Stimulated activated CD8-positive, alpha-beta memory T cell treated with anti-CD3 and anti-CD28 coated beads, Interleukin-2, amount 100 ng/mL, for 48 hours (primary cell): Measurements from ENCODE around the gene IL31RA.
A peak's percentile ranks its signal among the peaks of the same experiment; 100 is the strongest.
"Not testable (repeated sequence)": the region's sequence is repeated elsewhere in the genome, so short reads cannot be mapped to it uniquely, and the experiment has no call there.

Source experiments
- DNase-seq, 2 donors: peaks; one replicate each; pipeline ENCODE4 v3.0.0-alpha.2; 2020; ENCODE audit warnings: low read depth in 2 of 2

Gene IL31RA

GRCh38 chr5:55925712-55926111 is 74.6 kb downstream of the IL31RA start:
- DNase-seq, result no peak

DNA sequence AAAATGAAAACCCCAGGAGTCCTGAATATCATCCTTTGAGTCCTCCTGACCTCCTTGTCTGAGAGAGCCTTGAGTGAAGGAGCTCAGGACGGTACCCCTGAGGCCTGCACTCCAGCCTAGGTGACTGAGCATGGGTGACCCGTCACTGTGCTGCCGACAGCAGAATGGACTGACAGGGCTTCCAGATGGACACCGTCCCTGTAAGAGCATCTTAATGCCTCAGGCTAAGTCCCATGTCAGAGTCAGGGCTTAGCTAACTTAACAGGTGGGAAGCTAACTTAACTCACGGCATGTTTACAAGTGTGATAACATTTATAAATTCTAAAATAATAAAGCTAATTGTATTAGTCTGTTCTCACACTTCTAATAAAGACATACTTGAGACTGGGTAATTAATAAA is 75.3 kb downstream of the IL31RA start:
- no peak for DNase-seq

DNA sequence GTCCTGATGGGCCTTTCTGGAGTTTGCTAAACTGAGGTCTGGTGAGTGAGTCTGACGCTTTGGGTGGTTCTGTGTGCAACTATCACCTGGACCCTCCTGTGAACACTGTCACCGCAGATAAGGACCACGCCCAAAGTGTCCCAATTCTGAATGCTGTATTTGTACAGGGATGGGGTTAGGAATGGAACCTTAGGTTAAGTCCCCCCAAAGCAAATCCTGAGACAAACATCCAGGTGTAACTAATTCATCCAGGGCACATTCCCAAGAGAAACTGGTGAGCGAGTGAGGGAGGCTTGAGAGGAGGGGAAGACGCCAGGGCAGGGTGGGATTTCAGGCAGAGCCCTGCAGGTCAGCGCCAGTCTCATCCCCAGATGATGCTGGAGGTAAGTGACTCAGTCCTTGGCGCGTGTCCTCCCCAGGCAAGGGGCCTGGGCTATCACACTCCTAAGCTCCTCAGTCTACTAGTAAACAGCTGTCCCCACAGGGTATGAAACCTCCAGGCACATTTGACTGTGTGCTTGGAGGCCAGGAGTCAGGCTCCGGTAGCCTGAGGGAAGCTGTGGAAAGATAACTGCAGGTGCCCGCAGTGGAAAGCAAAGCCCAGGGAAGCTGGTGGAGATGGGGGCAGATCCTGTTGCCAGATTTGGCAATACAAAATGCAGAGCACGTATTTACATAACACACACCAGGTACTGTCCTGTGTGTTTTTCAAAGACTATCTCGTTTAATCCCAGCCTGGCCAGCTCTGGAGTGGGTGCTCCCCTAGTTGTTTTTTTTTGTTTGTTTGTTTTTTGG is 76.9 kb downstream of the IL31RA start:
- no peak for DNase-seq

DNA sequence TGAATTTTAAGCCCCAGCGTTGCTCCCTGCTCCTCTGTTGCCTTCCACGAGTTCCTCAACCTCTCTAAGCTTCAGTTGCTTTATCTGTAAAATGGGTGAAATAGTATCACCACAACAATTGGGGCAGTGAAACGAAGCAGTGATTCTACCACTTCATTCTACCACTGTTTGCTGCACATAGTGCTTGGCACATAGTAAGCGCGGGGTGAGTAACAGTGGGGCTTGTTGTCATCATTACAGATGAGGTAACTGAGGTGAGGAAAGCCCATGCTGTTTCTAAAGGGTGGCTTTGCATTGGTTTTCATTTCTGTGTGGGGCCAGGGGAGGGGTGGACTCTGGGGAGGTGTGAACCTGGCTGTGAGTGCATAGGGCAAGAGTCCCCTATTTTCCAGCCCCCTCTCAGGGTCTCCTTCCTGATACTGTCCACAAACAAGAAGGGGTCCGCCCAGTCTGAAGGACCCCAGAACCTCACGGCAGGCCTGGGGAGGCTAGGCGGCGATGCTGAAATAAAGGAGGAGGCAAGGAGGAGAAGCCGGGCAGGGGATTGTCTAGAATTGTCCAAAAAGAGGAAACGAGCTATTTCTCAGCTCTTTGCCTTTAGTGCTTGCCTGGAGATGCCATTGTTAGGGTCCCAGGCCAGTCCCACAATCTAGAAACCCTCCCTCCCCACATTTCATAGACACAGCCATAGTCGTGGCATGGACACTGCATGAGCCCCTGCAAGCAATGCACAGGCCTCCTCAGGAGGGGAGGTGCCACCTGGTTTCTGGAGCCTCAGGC is 78.1 kb downstream of the IL31RA start:
- no peak for DNase-seq

DNA sequence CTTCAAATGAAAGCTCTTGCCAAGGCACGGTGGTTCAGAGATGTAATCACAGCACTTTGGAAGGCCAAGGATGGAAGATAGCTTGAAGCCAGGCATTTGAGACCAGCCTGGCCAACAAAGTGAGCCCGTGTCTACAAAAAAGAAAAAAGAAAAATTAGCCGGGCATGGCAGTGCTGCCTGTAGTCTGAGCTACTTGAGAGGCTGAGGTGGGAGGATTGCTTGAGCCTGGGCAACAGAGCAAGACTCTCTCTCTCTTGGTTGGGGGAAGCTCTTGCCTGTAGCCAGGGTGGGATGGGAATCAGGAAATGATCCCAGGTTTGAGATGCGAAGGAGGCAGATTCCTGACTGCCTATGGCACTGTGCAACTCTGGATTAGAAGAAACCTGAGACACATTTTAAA is 81.5 kb downstream of the IL31RA start:
- no peak for DNase-seq

DNA sequence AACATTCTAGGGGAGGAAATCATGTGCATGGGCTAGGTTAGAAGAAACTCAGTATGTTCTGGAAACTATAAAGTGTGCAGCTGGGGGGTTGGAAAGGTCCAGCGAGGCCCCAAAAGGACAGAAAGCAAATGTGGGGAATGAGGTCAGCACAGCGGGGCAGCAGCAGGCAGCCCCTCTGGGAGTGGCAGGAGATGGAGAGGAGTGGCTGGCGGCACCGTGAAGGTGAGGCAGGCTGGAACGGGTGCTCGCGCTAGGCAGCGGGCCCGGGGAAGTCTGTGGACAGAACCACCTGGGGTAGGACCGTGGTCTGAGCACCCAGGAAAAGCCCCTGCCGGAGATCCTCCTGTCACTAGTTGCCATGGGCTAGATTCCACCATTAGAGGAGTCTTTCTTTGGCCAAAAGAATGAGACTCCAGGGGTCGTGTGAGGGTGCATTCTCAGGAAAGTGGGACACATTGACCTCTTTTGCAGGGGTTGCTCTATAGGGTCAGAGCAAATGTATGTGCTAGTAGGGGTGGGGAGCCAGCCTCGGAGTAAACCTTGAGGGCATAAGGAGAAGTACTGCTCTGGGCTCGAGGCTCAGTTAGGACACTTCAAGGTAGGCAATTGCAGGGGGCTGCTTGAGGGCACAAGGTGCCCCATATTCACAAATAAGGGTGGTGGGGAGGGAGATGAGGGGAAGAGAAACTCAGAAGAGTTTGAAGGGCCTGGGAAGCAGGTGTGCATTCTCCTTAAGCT is 82.4 kb downstream of the IL31RA start:
- DNase-seq, result no peak

DNA sequence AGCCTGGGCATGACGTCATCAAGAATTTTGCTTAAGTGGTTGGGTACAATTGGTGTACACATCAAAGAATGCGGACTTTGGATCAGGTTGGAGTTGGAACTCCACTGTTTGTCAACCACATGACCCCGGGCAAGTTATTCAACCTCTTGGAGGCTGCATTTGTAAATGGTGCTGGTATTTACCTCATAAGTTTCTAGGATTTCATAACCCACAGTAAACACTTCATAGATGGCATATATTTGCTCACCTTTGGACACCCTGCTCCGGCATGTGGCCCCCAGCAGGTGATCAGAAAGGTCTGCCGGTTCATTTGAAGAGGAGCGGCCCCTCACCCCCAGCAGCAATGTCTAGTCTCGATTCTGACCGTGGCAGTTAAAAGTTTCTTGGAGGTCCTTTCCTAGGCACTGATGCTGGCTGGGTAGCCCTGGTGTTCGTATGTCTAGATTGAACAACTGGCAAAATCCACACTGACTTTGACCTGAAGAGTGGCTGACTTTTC is 83.0 kb downstream of the IL31RA start:
- no peak for DNase-seq

- no peak for DNase-seq
Measured at GRCh38 chr5:55934720-55935119, 83.6 kb downstream of the IL31RA start.

DNA sequence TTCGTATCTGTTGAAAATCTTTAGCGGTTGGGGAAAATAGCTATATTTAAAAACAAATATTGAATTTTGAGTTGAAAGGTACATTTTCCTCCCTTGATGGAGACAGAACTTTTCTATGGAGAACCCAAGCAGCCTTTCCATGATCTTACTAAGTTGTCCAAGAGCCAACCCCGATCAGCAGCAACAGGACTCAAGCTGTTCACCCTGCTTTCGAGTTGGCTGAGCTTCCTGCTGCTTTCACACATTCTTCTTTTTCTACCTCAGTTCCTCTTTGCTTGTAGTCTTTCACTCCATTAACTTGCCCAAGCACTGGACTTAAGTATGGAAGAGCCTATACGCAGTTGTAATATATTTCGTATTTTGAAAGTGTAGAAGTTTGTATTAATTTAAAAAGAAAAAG is 84.2 kb downstream of the IL31RA start:
- no peak for DNase-seq

DNA sequence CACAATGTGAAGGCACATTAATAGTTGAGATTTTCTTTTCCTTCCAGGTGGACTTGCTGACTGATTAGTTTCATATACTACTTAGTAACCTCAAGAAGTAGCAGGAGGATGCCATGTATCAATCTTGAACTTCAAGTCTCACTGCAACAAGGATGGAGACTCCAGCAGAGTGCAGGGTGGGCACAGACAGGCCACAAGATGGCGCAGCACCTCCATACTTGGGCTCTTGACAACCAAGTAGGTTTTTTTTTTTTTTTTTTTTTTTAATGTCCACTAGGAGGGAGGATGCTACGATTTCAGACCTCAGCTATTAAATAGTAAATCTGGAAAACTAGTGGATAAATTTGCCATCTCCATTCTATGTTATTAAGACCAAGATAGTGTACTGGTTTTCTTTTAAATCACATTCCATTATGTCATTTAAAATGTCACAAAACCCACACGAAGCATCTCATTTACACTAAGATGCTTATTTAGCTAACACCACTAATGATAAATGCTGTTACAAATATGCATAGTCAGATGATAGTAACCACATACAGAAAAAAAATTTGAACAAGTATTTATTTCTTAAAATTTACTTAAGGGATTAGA is 85.0 kb downstream of the IL31RA start:
- peak; percentile 55 to 73 for DNase-seq

- DNase-seq, result not testable (repeated sequence)
Measured at GRCh38 chr5:55937598-55937997, 86.4 kb downstream of the IL31RA start.

DNA sequence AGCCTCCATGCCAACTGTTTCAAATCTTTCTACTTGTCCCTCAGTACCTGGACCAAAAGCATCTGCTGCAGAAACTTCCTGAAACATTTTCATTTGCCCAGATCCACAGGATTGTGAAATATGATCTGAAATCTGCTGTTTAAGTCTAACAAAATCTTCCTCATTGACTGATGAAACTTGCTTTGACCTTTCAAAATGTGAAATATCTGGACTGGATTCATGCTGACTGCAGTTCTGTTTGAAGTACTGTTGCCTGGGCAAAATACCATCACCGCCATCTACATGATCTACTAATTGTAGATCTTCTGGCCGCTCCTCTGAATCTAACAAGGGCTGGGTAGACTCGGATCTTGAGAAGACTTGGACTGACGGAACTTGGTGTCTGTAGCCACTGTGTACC is 90.0 kb downstream of the IL31RA start:
- not testable (repeated sequence) for DNase-seq

DNA sequence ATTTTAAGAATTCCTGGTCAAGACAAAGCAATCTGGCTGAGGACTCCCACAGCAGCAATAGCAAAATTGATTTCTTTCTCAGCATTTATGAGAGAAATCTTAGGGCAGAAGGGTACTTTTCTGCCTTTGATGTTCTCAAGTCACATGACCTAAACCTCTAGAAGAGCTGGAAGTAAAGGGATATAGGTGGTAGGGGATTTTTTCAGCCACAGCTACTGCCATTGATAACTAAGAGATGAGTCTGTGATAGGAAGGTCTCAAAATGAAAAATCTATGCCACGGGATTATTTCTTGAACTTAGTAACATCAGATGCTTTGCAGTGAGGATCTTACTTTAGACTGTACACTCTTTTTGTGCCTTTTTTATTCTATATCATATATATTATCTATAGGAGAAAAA is 108.1 kb downstream of the IL31RA start:
- DNase-seq, result no peak

DNA sequence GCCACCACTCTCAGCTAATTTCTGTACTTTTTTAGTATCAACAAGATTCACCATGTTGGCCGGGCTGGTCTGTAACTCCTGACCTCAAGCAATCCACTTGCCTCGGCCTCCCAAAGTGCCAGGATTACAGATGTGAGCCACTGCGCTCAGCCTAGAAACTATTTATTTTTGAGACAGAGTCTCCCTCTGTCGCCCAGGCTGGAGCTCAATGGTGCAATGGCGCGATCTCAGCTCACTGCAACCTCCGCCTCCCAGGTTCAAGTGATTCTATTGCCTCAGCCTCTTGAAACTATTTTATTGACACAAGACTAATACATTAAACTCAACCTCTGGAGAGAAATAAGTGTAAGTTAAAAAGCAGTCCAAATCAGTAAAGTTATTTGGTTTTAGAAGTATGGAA is 109.6 kb downstream of the IL31RA start:
- no peak for DNase-seq

DNA sequence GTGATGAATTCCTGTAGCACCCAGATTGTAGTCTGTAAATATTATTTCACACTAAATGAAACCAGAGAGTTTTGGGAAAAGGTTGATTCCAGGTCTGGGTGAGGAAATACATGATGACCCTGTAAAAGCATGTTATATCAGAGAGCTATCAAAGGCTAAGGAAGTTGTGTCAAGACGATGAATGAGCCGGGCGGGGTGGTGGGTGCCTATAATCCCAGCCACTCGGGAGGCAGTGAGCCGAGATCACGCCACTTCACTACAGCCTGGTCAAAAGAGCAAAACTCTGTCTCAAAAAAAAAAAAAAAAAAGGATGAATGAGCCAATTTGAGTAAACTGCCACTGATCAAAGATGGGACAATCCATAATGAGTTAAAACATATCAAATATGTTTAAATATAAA is 114.4 kb downstream of the IL31RA start:
- DNase-seq, result no peak

DNA sequence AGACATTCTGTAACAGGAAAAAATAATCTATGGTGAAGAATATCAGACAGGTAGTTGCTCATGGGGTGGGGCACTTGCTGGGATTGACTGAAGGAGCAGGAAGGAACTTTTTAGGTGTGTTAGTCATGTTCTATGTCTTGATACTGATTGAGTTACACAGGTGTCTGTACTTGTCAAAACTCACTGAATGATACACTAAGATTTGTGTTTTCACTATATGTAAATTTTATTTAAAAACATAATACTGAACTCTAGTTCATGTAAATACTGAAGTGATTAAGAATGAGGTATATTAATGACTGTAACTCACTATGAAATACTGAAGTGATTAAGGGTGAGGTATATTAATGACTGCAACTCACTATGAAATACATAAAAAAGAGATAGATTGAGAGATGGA is 115.1 kb downstream of the IL31RA start:
- no peak for DNase-seq

DNA sequence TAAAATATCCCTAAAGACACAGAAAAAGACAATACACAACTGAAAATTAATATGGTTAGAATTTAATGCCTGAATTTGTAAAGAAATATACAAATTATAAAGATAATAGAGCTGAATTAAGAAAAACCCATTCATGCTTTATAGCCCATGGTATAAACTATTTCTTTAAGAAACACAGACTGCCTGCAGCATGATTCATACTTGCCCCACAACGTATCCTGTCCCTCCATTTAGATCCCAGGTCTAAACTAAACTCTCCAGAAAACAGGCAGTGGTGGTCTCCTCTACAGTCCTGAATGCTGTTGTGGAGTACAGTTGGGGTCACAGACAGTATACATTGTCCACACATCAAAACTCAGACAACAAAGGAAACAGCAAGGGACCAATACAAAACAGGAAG is 118.8 kb downstream of the IL31RA start:
- no peak for DNase-seq
